NCI-H1105 treated with DMSO at 0.1 percent for 48 hours (cell line): Measurements from ENCODE around the gene LINGO3.

ENCODE experiments used
- DNase-seq: peaks from one replicate; lab custom pipeline; 2025; lab: John Stamatoyannopoulos, UW

Gene LINGO3

GRCh38 chr19:2261438-2262172 lies 46.3 kb downstream of the LINGO3 start:
- no peak for DNase-seq

GRCh38 chr19:2260341-2260805 lies 47.6 kb downstream of the LINGO3 start:
- DNase-seq: no peak

DNA sequence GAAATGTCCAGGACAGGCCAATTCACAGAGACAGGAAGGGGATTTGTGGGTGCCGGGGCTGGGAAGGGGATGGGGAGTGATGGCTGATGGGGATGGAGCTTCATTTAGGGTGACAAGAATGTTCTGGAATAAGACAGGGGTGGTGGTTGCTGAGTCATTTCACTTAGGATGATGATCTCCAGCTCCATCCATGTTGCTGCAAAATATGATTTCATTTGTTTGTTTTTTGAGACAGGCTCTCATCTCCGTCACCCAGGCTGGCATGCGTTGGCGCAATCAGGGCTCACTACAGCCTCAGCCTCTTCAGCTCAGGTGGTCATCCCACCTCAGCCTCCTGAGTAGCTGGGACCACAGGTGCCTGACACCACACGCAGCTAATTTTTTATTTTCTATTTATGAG lies 48.6 kb downstream of the LINGO3 start:
- no peak for DNase-seq
